Activated T-cell treated with anti-CD3 and anti-CD28 coated beads, Interleukin-2, amount 50 U/mL, for 1 hour (primary cell): ENCODE measurements around the gene GNAL.

Source experiments
- DNase-seq: peaks from one replicate; pipeline ENCODE4 v3.0.0-alpha.2; 2020

Gene GNAL

GRCh38 chr18:11857177-11857887 is 168.3 kb downstream of the GNAL start:
- DNase-seq: no peak

- DNase-seq: no peak
These were observed 170.3 kb downstream of the GNAL start for GRCh38 chr18:11859282-11859830.

GRCh38 chr18:11859903-11860407 is 170.9 kb downstream of the GNAL start:
- DNase-seq: no peak

- no peak for DNase-seq
These were observed 171.8 kb downstream of the GNAL start for GRCh38 chr18:11860594-11861450.

- no peak for DNase-seq
These were observed 172.7 kb downstream of the GNAL start for GRCh38 chr18:11861583-11862288.

GRCh38 chr18:11862468-11863137 is 173.5 kb downstream of the GNAL start:
- DNase-seq: no peak

- no peak for DNase-seq
These were observed 175.4 kb downstream of the GNAL start for GRCh38 chr18:11864471-11864870.

- DNase-seq: no peak
These were observed 176.0 kb downstream of the GNAL start for GRCh38 chr18:11865071-11865470.

GRCh38 chr18:11866329-11866728 is 177.3 kb downstream of the GNAL start:
- no peak for DNase-seq

- no peak for DNase-seq
These were observed 177.7 kb downstream of the GNAL start for GRCh38 chr18:11866764-11867163.

- no peak for DNase-seq
These were observed 179.2 kb downstream of the GNAL start for GRCh38 chr18:11868230-11868629.

- no peak for DNase-seq
These were observed 182.4 kb downstream of the GNAL start for GRCh38 chr18:11871501-11871900.

- no peak for DNase-seq
These were observed 183.5 kb downstream of the GNAL start for GRCh38 chr18:11872479-11873136.

- no peak for DNase-seq
These were observed 184.7 kb downstream of the GNAL start for GRCh38 chr18:11873670-11874340.

GRCh38 chr18:11874676-11875075 is 185.6 kb downstream of the GNAL start:
- DNase-seq: no peak

- no peak for DNase-seq
These were observed 188.6 kb downstream of the GNAL start for GRCh38 chr18:11877497-11878135.

GRCh38 chr18:11880586-11881304 is 191.7 kb downstream of the GNAL start:
- DNase-seq: no peak

- DNase-seq: no peak
These were observed 193.6 kb downstream of the GNAL start for GRCh38 chr18:11882636-11883035.

- no peak for DNase-seq
These were observed 194.1 kb downstream of the GNAL start for GRCh38 chr18:11883153-11883552.

GRCh38 chr18:11884396-11885030 is 195.4 kb downstream of the GNAL start:
- DNase-seq: no peak
